Measurements from ENCODE around the gene SYPL2. TPM values are rescaled to one million over a fixed set of nuclear protein-coding genes. Genes with fewer than 3 reads are reported as not detected.

Gene SYPL2
- total RNA-seq, 1 experiment from 2014 or later, result 1.3 TPM

- Histone ChIP-seq H2AFZ (ENCODE audit: low read depth, low read length, poor library complexity, severe bottlenecking) (no peak overlapping the region), H3K9me3 (ENCODE audit: control insufficient read depth in 1 of 2, insufficient read depth in 1 of 2, low read depth in 1 of 2, low read length in 2 of 2) (no peaks in the 10 kb centered on the region), H3K27me3 (ENCODE audit: insufficient read depth, low read length) (peaks cover 7% of the 10 kb centered on the region; the same call in 1 of the 2 replicates), H3K79me2 (ENCODE audit: insufficient read depth, low read length) (no peaks in the 10 kb centered on the region), H3K4me3 (replicated peaks in 1 of 2; ENCODE audit: low read depth in 1 of 2, low read length in 2 of 2) (no peak overlapping the region), H3K27ac (ENCODE audit: low read depth, low read length) (no peak overlapping the region), H4K20me1 (ENCODE audit: insufficient read depth) (no peaks in the 10 kb centered on the region), H3K36me3 (ENCODE audit: control insufficient read depth in 1 of 2, insufficient read depth in 2 of 2, low read length in 2 of 2) (no peaks in the 10 kb centered on the region), H3K9me2 (ENCODE audit: insufficient read depth) (no peaks in the 10 kb centered on the region; the same call in 1 of the 2 replicates), H3K9ac (ENCODE audit: low read length) (no peak overlapping the region), H3K4me2 (ENCODE audit: low read length) (no peak overlapping the region), H3K4me1 (ENCODE audit: control insufficient read depth in 1 of 2, insufficient read depth in 2 of 2, low read length in 2 of 2) (peaks cover 0 to 5% of the 10 kb centered on the region in 2 experiments; a peak in 2 of 4 replicates)
- ATAC-seq, result no peak
- TF ChIP-seq CBX3 (IDR thresholded peaks at IDR 0.05; ENCODE audit: low read depth) (no peak), MAX (IDR thresholded peaks at IDR 0.05) (no peak), SIN3A (IDR thresholded peaks at IDR 0.05; ENCODE audit: low read depth) (no peak), SRF (IDR thresholded peaks at IDR 0.05; ENCODE audit: low read depth) (no peak), ZFX (IDR thresholded peaks at IDR 0.05) (no peak), EGR1 (IDR thresholded peaks at IDR 0.05; ENCODE audit: low read depth) (no peak), ZNF274 (IDR thresholded peaks at IDR 0.05; ENCODE audit: low read depth, low read length) (no peak), EZH2phosphoT487 (IDR thresholded peaks at IDR 0.05; ENCODE audit: borderline replicate concordance) (no peak), POLR2AphosphoS5 (IDR thresholded peaks at IDR 0.05; ENCODE audit: low read depth, low read length) (no peak), TCF7L2 (IDR thresholded peaks at IDR 0.05; ENCODE audit: borderline replicate concordance, extremely low read depth, insufficient read depth, insufficient read length) (no peak), CEBPB (IDR thresholded peaks at IDR 0.05; ENCODE audit: low read depth) (no peak), YY1 (IDR thresholded peaks at IDR 0.05; ENCODE audit: extremely low read depth, insufficient replicate concordance, low read depth, low read length) (no peak), FOSL1 (IDR thresholded peaks at IDR 0.05; ENCODE audit: low read depth) (no peak), ELF1 (IDR thresholded peaks at IDR 0.05; ENCODE audit: borderline replicate concordance, low read depth) (no peak)
- TF ChIP-seq, protein P1, sequence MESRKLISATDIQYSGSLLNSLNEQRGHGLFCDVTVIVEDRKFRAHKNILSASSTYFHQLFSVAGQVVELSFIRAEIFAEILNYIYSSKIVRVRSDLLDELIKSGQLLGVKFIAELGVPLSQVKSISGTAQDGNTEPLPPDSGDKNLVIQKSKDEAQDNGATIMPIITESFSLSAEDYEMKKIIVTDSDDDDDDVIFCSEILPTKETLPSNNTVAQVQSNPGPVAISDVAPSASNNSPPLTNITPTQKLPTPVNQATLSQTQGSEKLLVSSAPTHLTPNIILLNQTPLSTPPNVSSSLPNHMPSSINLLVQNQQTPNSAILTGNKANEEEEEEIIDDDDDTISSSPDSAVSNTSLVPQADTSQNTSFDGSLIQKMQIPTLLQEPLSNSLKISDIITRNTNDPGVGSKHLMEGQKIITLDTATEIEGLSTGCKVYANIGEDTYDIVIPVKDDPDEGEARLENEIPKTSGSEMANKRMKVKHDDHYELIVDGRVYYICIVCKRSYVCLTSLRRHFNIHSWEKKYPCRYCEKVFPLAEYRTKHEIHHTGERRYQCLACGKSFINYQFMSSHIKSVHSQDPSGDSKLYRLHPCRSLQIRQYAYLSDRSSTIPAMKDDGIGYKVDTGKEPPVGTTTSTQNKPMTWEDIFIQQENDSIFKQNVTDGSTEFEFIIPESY (IDR thresholded peaks at IDR 0.05; ENCODE audit: extremely low read depth, insufficient replicate concordance, low read length), result no peak
- TF ChIP-seq, protein P2, sequence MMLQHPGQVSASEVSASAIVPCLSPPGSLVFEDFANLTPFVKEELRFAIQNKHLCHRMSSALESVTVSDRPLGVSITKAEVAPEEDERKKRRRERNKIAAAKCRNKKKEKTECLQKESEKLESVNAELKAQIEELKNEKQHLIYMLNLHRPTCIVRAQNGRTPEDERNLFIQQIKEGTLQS (IDR thresholded peaks at IDR 0.05), result no peak
- TF ChIP-seq, protein P3, sequence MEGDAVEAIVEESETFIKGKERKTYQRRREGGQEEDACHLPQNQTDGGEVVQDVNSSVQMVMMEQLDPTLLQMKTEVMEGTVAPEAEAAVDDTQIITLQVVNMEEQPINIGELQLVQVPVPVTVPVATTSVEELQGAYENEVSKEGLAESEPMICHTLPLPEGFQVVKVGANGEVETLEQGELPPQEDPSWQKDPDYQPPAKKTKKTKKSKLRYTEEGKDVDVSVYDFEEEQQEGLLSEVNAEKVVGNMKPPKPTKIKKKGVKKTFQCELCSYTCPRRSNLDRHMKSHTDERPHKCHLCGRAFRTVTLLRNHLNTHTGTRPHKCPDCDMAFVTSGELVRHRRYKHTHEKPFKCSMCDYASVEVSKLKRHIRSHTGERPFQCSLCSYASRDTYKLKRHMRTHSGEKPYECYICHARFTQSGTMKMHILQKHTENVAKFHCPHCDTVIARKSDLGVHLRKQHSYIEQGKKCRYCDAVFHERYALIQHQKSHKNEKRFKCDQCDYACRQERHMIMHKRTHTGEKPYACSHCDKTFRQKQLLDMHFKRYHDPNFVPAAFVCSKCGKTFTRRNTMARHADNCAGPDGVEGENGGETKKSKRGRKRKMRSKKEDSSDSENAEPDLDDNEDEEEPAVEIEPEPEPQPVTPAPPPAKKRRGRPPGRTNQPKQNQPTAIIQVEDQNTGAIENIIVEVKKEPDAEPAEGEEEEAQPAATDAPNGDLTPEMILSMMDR (IDR thresholded peaks at IDR 0.05 in 2 of 3, conservative IDR thresholded peaks at IDR 0.05 in 1 of 3; ENCODE audit: borderline replicate concordance in 1 of 3, insufficient read depth in 1 of 3, low read depth in 2 of 3, low read length in 2 of 3), result no peak
- ChIA-PET POLR2A (no interaction called here), RAD21 (ENCODE audit: low non-redundant PET in 1 of 2, low total read pairs in 2 of 2, uncharacterized antibody in 2 of 2, unreplicated experiment in 2 of 2) (no interaction called here), CTCF (no interaction called here)
- no TSS peak for BruUV-seq (replicated peaks)
- intact Hi-C loops (cut with micrococcal nuclease), result no loop called here
- no peak for DNase-seq (ENCODE audit: low read depth, low spot score)
These were observed 42.5 kb downstream of the SYPL2 start for GRCh38 chr1:109508873-109509175.
